Sigmoid colon (tissue), 4 donors: ENCODE measurements around the gene SLC27A1.

Source experiments
- CTCF ChIP-seq, 4 experiments: fragments of 450-650 bp in 3 of 4; fragments of 200-600 bp in 1 of 4; IDR thresholded peaks; one replicate each; pipeline ENCODE4 v1.5.1; 2016 to 2019; ENCODE audit warnings: antibody characterized with exemption in 4 of 4, mild to moderate bottlenecking in 3 of 4, moderate library complexity in 2 of 4
- POLR2A ChIP-seq, 2 donors: fragments of 450-650 bp; IDR thresholded peaks; one replicate each; pipeline ENCODE4 v1.6.1; 2016; ENCODE audit warnings: antibody characterized with exemption in 2 of 2, mild to moderate bottlenecking in 2 of 2, moderate library complexity in 2 of 2
- POLR2AphosphoS5 ChIP-seq, 4 donors: sonication (generic); formaldehyde crosslinking; IDR thresholded peaks; one replicate each; pipeline ENCODE4 v1.6.1; 2017; ENCODE audit warnings: antibody characterized with exemption in 4 of 4

- TF ChIP-seq CTCF (IDR thresholded peaks at IDR 0.05) (no peak), POLR2AphosphoS5 (IDR thresholded peaks at IDR 0.05) (no peak), POLR2A (IDR thresholded peaks at IDR 0.05) (no peak)
These were observed 16.4 kb downstream of the SLC27A1 start for GRCh38 chr19:17486545-17487240.
